Measurements from ENCODE around the gene C19orf47. TPM values are rescaled to one million over a fixed set of nuclear protein-coding genes. Genes with fewer than 3 reads are reported as not detected.

Gene C19orf47
- total RNA-seq, 1 experiment from 2014 or later, result 18.0 TPM

DNA sequence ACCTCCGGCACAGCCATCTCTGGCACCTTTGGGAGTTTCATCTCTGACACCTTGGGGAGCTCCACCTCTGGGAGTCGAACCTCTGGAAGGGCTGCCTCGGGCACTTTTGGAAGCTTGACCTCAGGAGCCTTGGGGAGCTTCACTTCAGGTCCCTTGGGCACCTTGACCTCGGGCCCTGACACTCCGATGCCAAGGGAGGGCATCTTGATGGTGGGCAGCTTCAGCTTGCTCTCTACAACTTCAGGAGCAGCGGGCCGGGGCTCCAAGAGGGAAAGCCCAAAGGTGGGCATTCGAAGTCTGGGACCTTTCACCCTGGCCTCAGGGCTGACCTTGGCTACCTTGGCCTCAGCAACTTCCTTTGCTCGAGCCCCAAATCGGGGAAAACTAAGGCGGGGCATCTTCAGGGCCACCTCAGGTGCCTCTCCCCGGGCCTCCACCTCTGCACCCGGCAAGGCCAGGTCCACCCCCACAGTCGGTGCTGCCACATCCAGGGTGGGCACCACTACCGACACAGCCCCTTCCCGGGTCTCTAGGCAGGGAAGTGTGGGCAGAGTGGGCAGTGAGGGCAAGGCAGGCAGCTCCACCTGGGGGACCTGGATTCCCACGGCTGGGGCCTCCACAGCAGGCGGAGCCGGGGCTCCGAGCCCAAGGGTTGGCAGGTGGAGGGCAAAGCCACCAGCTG, 48.8 kb upstream of the C19orf47 start:
- ChIA-PET CTCF (no interaction called here), POLR2A (no interaction called here), RAD21 (ENCODE audit: low non-redundant PET in 1 of 2, low total read pairs in 2 of 2, uncharacterized antibody in 2 of 2, unreplicated experiment in 2 of 2) (no interaction called here)
- Histone ChIP-seq H3K9me2 (ENCODE audit: insufficient read depth) (no peaks in the 10 kb centered on the region), H3K9ac (ENCODE audit: low read length) (no peak overlapping the region), H2AFZ (ENCODE audit: low read depth, low read length, poor library complexity, severe bottlenecking) (no peak overlapping the region), H4K20me1 (ENCODE audit: insufficient read depth) (no peaks in the 10 kb centered on the region), H3K79me2 (ENCODE audit: insufficient read depth, low read length) (no peaks in the 10 kb centered on the region), H3K9me3 (ENCODE audit: control insufficient read depth in 1 of 2, insufficient read depth in 1 of 2, low read depth in 1 of 2, low read length in 2 of 2) (no peaks in the 10 kb centered on the region), H3K36me3 (ENCODE audit: control insufficient read depth in 1 of 2, insufficient read depth in 2 of 2, low read length in 2 of 2) (no peaks in the 10 kb centered on the region), H3K4me1 (ENCODE audit: control insufficient read depth in 1 of 2, insufficient read depth in 2 of 2, low read length in 2 of 2) (peaks cover 14 to 33% of the 10 kb centered on the region in 2 experiments), H3K27ac (ENCODE audit: low read depth, low read length) (no peak overlapping the region), H3K4me3 (replicated peaks in 1 of 2; ENCODE audit: low read depth in 1 of 2, low read length in 2 of 2) (no peak overlapping the region), H3K27me3 (ENCODE audit: insufficient read depth, low read length) (no peaks in the 10 kb centered on the region), H3K4me2 (ENCODE audit: low read length) (no peak overlapping the region)
- no peak for TF ChIP-seq POLR2AphosphoS5 (IDR thresholded peaks at IDR 0.05; ENCODE audit: low read depth, low read length)
- TF ChIP-seq ZFX (IDR thresholded peaks at IDR 0.05), result no peak
- TF ChIP-seq JUND (IDR thresholded peaks at IDR 0.05), result no peak
- TF ChIP-seq SIN3A (IDR thresholded peaks at IDR 0.05; ENCODE audit: low read depth), result no peak
- TF ChIP-seq ZNF274 (IDR thresholded peaks at IDR 0.05; ENCODE audit: low read depth, low read length), result no peak
- TF ChIP-seq TCF7L2 (IDR thresholded peaks at IDR 0.05; ENCODE audit: borderline replicate concordance, extremely low read depth, insufficient read depth, insufficient read length), result no peak
- TF ChIP-seq REST (IDR thresholded peaks at IDR 0.05; ENCODE audit: low read depth), result no peak
- no peak for TF ChIP-seq SP1 (IDR thresholded peaks at IDR 0.05; ENCODE audit: low read depth)
- no peak for TF ChIP-seq CBX3 (IDR thresholded peaks at IDR 0.05; ENCODE audit: low read depth)
- no peak for TF ChIP-seq YY1 (IDR thresholded peaks at IDR 0.05; ENCODE audit: extremely low read depth, insufficient replicate concordance, low read depth, low read length)
- TF ChIP-seq, protein P1, sequence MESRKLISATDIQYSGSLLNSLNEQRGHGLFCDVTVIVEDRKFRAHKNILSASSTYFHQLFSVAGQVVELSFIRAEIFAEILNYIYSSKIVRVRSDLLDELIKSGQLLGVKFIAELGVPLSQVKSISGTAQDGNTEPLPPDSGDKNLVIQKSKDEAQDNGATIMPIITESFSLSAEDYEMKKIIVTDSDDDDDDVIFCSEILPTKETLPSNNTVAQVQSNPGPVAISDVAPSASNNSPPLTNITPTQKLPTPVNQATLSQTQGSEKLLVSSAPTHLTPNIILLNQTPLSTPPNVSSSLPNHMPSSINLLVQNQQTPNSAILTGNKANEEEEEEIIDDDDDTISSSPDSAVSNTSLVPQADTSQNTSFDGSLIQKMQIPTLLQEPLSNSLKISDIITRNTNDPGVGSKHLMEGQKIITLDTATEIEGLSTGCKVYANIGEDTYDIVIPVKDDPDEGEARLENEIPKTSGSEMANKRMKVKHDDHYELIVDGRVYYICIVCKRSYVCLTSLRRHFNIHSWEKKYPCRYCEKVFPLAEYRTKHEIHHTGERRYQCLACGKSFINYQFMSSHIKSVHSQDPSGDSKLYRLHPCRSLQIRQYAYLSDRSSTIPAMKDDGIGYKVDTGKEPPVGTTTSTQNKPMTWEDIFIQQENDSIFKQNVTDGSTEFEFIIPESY (IDR thresholded peaks at IDR 0.05; ENCODE audit: extremely low read depth, insufficient replicate concordance, low read length), result no peak
- TF ChIP-seq MAX (IDR thresholded peaks at IDR 0.05), result no peak
- no peak for TF ChIP-seq SRF (IDR thresholded peaks at IDR 0.05; ENCODE audit: low read depth)
- ATAC-seq, result no peak
- intact Hi-C loops (cut with micrococcal nuclease), result no loop called here
- BruUV-seq (replicated peaks), result no TSS peak
- no peak for DNase-seq (ENCODE audit: low read depth, low spot score)
